Measurements from ENCODE around the gene FRMD4B.
A peak's percentile ranks its signal among the peaks of the same experiment; 100 is the strongest.

Gene FRMD4B

DNA sequence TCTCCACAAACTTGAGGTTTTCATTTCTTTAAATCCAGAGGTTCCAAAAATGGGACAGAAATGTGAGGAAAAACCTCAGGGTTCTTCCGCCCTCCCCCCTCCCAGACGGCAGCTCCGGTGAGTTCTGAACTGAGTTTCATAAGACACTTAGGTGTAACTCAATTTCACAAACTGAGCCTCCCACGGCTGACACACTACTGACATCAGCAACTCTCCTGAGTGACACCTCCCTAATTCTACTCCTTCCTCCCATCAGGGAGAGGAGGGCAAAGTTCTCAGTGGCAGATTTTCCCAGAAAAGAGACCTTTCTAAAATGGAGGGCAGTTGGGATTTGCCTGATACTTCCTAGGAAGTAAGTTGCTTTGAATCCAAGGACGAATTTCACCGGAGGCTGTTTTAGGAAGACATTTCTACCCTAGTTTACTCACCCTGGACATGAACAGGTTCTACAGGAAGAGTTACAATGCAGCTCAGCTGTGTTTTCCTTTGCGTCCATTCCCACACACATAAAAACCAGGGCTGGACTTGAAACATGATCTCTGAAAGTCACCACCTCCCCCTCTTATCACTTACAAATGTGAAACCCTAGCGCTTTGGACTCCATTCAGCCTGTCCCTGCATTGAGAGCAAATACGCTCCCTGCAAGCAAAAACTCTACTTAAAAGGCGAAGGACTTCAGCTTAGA lies 185.4 kb downstream of the FRMD4B start:
- peak; percentile 44 to 67 for DNase-seq

DNA sequence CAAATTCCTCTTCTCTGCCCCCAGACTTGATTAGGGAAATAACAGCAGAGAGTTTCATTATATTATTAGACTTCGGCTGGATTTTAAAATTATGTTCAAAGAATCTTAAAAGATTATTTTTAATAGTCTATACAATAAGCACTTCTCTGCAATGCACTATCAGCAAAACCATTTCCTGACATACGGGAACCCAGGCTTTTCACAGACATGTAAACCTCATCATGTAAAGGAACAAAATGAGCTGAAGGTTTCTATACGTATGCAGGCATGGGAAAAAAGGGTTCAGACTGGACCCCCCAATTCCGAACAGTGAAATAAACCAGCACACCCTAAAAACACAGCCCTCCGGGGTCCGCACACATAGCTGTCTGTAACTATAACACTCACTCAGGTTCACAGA lies 185.9 kb downstream of the FRMD4B start:
- no peak for DNase-seq

DNA sequence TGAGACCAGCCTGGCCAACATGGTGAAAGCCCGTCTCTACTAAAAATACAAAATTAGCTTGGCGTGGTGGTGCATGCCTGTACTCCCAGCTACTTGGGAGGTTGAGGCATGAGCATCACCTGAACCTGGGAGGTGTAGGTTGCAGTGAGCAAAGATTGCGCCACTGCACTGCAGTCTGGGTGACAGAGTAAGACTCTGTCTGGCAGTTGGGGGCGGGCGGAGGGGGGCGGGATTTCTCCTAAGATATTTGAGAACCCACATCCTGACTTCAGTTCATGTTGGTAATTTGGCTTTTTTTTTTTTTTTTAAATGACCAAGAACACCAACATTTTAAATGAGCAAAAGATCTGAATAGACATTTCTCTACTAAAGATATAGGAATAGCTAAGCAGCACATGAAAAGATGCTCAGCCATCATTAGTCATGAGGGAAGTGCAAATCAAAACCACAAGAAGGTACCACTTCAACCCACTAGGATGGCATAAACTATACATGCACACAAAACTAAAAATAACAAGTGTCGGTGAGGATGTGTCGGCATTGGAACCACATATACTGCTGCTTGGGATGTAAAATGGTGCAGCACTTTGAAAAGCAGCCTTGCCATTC lies 187.9 kb downstream of the FRMD4B start:
- peak; percentile 62 to 70 for DNase-seq

DNA sequence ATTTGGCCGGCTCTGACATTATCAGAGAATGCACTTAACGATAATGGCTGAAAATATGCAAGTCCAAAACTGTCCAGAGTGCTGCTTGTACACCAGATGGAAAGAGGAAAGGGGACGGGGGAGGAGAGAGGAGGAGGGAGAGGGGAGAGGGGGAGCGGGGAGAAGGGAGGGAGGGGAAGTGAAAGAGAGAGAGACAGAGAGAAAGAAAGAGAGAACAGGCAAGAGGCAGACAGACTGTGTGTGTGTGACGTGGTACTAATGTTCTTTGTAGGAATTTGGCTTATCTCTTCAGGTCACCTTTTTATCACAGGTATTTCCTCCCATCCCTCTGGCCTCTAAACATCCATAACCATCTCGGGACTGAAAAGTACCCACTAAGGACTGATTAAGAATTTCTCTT lies 188.4 kb downstream of the FRMD4B start:
- DNase-seq: no peak

DNA sequence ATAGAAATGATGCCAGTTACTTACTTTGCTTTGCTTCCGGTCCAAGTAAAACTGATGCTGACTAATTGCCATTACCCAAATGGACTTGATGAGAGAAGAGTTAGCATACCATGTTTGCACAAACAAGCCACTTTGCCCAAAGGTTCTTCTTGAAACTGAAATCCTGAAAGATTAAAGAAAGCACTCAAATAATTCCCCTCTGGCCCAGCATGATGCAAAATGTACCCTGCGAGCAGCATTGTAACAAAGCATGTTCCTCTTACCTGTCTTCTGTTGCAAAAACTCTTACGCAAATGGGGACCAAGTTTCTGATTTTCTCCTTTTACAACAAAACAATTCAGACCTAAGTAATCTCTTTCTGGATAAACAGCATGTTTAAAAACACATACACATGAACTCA lies 189.0 kb downstream of the FRMD4B start:
- no peak for DNase-seq

DNA sequence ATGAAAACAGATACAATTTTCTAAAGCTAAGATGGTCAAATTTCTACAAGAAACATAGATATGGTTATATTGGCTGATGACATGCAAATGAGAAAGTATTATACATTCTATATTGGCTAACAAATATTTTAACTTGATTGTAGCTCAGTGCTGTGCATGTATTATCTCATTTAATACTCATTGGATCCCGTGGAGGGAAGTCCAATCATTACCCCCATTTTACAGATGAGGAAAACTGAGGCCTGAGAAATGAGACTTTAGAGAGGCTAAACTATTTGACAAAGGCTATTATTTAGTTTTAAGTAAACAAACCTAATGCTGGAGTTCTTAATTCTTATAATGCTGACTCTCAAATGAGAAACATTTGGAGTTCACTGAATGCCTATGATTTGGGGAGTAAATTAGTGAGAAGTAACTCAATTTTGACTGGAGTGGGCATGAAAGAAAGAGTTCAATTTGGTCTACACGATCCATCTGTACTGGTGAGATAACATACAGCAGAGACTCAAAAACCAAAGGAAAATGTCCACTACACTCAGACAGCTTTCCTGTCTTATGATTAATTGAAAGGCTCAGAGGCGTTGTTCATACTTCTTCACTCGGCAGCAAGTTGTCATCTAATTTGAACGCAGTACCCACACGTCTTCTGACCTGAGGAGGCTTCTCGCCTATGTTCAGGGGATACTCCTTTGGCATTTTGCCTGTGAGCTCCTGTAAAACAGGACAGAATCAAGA lies 191.3 kb downstream of the FRMD4B start:
- DNase-seq: no peak

DNA sequence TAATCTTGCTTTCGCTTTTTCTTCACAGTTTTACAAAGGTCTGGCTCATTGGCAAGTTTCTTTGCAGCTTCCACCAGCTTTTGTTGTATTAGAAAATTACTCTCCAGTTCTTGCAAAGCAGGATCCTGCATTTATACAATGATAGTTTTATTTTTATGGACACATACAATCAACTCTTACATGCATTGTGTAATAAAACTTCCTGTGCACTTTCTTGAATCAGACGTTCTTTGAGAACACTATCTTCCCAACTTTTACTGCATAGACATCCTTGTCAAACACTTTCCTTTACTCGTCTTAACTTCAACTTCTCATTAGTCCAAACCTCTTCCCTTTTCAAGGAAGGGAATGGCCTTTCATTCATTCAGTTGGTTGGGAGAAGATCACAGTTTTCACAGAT lies 192.1 kb downstream of the FRMD4B start:
- no peak for DNase-seq

DNA sequence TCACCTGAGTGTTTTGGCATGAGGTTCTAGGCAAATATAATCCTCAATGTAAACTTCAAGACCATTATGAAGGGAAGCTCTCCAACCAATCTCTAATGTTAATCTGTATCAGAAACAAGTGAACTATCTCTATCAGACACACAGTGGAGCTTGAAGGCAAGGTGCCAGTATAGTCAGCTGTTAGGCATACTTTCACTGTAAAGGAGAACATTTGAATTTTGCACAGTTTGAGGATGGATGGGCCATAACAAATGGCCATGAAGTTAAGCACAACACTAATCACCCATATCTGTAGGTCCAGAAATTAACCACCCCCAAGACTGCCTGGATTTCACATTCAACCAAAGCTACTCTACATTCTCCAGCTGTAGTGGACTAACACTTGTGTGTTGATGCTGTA lies 194.4 kb downstream of the FRMD4B start:
- DNase-seq: no peak

DNA sequence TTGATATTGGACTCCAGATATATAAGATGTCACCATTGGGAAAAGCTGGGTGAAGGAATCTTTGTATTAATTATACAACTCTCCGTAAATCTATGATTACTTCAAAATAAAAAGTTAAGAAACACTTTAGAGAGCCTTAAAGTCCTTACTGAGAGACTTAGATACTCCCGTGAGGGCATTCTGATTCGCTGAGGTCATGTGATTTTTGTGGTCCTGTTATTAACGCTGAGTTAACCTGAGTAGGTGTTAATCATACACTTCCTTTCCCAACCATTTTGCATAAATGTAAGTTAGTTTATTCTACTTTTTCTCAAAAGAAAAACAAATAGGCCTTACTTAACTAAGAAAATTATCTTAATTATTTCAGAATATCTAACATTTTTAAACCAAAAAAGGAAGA lies 196.4 kb downstream of the FRMD4B start:
- no peak for DNase-seq

DNA sequence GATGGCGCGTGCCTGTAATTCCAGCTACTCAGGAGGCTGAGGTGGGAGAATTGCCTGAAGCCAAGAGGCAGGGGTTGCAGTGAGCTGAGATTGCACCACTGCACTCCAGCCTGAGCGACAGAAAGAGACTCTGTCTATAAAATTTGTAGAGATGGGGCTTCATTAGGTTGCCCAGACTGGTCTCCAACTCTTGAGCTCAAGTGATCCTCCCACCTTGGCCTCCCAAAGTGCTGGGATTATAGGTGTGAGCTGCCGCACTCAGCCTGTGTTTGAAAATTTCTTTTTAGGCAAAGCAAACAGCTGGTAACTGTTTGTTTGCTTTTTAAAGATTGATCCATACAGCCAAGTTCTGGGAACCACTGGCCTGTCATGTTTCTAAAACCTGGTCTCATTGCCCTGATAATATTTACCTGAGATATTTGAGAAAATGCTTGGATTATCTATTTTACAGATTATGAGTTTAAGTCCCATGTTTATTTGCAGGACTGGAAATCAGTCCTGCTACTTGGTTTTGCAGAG lies 199.3 kb downstream of the FRMD4B start:
- no peak for DNase-seq

DNA sequence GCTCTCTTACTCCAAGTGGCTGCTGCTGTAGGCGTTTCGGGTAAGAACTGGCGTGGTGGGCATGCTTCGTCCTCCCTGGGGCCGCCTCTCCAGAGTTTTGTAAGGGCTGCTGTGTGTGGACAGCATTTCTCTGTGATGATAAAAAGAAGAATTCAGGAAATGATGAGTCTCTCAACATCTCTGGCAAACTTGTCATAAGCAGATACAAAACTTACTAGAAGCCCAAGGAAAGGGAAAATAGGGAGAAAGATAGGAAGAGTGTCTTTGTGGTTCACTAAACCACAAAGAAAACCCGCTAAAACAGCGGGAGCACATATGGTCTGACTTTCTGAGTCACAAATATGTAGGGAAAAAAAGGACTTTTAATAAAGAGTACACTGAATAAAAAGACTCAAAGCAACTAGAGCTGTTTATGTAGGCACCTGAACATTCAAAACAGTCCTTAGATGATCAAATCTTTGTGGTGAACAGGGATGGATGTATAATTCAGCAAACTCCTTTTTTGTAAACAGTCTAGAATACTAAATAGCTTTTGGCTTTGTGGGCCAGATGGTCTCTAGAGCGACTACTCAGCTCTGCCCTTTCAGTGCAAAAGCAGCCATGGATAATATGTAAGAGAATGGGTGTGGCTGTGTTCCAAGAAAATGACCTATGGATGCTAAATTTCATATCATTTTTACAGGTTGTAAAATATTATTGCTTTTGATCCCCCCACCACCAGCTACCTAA lies 203.1 kb downstream of the FRMD4B start:
- no peak for DNase-seq

DNA sequence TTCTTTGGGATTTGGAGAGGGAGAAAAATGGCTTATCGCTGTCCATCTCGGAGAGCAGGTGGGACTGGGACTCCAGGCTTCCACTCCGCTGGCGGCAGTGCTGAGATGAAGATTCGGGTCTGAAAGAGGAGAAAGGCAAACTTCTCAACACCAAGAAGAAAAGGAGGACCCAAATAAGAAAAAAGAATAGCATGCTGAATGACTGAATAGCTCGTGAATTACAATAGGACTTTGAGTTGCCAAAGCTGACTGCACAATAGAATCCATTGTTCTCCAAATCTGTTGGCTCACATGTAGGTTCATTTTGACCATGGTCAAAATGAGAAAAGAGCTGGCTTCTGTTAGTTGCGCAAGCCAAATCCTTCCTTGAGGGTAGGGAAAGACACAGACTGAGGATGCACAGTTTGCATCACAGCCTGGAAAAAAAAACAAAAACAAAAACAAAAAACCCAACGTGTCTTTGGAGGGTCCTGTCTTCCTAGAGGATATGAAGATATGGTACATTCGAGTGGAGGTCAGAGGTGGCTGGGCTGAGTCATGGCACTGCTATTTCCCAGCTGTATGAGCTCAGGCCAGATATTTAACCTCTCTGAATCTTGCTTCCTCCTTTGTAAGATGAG lies 204.2 kb downstream of the FRMD4B start:
- DNase-seq: no peak

DNA sequence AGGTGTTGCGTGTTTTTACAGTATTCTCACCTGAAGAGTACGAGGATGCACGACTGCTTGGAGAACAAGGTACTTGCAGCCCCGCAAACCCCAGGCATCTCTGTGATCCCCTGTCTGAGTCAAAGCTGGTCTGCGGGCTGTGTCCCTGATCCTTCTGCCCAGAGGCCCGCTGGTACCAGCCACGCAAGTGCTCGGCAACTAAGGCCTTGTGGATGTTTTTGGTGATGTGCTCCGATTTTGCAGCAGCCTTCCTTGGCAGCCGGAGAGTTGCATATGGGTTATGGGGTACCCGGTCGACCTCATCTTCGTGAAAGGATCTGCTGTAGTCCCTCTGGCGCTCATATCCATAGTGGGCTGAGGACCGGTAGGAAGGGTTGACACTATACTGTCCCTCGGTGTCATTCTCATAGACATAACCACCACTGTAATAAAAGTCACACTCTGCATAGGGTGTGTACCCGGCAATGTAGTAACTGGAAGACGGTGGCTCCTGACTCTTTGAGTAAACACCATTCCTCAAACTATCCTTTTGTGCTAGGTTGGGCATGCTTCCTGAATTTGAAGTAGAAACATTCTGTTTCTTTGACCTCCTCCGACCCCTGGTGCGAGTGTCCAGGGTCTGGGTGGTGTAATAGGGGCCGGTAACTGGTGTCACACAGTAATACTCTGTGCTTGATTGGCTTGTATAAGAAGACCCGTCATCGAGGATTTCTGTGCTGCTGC lies 204.9 kb downstream of the FRMD4B start:
- no peak for DNase-seq

DNA sequence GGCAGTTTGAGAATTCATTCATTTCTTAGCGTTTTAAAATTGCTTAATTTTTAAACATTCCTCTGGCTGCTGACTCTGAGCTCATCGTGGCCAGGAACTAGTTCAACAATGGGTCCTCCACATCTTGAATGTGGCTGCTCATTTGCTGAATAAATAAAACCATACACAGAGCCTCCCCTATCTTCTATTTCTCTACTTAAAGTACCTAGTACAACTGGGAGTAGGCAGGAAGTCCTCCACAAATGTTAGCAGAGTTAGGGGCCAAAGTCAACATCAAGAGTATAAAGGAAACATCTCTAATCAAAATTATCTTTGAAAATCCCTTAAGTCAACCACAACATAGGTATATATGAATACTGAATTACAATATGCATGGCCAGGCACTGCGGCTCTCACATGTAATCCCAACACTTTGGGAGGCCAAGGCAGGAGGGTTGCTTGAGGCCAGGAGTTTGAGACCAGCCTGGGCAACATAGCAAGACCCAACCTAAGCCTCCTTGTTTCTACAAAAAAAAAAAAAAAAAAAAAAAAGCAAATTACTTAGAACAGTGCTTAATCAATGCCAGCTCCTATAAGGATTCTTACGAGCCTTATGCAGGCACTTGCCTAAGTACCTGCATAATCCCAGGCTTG lies 206.0 kb downstream of the FRMD4B start:
- no peak for DNase-seq

DNA sequence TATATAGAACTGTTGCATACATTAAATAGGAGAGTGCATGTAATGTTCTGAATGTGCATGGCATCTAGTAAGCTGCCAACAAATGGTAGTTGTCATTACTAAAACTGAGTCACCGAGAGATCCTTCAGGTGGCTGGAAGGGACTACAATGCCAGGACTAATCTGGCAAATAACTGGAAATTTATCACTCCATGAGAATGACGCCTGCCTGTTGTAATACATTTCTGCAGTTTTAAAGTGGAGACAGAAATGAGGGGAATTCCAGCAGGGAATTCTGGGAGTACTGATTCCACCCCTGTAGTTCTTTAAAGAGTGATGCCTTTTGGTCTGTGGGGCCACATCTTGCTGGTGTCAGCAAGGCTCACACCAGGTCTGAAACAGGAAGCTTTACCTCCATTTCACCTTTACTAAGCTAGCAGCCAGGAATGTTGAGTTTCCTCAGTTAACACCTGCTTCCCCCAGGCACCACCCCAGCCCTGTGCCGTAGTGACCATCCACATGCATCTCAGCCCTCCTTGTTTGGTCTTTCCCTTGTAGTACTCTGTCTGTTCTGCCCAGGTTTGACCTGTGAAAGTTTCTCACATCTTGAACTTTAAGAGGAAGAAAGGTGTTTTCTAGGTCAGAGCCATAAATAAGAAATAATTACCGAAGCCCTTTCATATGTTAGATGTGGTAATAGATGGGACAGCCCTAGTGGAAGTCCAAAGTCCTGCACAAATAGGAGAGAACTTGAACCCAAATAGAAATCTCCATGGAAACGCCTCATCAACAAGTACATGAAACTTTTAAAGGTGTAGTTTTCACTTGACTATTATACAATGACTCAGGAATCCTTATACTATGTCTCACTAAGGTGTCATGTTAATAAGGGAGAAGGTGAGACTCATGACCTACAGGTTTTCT lies 206.8 kb downstream of the FRMD4B start:
- no peak for DNase-seq

DNA sequence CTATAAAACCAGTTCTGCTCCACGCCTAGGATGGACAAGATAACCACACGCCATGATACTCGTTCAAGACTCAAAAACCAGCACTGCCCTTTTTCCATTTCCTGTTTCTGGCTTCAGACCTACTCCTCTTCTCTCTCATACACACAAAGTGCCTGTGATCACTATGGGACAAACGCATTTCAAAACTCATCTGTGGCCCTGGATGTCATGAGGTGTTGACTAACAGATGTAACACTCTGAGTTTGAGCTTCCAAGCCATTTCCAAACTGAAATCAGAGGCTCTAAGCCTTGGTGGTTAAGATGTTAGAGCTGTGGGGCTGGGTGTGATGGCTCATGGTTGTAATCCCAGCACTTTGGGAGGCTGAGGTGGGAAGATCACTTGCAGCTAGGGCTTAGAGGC lies 207.8 kb downstream of the FRMD4B start:
- no peak for DNase-seq

DNA sequence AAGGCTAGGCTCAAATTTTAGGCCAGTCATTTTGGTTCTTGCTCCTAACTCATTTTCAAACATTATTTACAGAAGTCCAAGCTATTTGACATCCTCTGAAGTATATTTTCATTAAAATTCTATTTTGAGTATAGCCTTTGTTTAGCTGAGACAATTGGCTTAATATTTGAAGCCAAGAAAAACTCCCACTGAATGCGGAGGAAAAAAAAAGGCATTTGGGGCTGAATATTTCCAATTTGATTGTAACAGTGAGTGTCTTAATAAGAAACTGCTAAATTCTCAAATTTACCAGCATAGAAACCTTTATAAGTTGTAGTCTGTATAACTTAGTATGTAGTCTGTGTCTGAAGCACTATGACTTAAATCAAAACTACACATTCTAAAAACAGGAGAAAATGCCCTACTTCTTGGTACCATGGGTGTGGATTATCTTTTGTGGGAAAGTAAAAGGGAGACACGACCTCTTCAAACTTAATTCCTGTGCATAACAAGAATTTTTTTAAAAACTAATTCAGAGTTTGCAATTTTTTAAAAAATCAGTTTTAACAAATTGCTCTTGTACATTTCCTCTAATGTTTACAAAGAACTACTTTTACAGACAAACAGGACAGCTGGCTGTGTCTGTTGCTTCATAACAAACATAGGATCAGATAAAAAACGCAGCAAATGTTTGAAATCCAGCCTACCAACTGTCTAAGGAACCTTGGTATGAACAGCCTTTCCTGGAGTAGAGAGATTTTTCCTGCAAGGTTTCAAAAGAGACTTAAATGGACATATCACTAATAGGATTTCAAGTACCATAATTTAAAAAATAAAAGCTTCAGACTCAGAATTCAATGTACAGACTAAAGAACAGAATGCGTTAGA lies 210.8 kb downstream of the FRMD4B start:
- no peak for DNase-seq

DNA sequence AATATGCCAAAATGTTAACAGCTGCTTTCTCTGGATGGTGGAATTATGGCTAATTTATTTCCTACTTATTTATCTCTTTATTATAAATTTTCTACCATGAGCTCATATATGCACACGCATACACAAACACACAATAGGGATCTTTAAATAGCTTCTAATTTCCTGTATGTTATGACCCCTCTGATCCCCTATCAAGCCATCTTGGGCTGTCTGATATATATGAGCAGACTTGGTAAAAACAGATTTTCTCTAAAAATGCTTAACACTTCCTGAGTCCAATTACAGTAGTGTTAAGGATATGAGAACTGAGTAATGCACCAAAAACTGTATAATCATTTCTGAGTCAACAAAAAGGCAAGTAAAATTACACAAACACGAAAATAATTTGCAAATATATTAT lies 211.4 kb downstream of the FRMD4B start:
- no peak for DNase-seq

DNA sequence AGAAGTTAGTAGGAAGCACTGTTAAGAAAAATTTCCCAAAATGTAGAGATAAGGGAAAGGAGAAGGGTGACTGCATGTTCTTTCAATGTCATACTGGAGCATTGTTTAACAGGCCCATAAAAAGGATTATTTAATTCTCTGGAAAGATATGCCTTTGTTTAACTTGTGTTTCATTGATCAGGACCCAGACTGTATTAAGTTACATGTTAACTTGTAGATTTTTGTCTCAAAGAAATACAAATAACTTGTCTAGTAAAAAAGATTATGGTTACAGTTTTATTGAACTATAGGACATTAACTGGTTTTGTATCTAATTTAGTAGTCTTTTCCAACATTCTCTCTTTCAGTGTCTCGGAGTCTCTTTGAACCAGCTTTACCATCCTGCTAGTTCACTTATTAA lies 213.8 kb downstream of the FRMD4B start:
- DNase-seq: no peak

DNA sequence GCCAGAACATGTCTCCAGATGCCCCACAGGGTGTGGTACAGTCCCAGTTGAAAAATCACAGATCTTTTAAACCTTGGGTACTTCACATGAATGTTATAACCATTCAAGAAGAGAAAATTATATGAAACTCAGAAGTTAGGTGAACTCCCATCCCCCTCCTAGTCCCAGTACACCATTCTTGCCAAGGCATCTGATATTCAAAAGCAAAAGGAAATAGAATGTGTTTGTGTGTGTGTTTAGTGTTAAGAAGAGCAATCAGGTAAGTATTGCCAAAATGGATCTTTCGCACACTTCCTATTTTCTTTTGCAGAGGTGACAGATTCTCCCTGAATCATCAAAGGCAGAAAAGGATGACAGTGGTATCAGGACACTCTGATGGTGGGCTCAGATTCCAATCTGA lies 219.4 kb downstream of the FRMD4B start:
- DNase-seq: no peak

Measured in stimulated activated CD4-positive, alpha-beta T cell treated with anti-CD3 and anti-CD28 coated beads, Interleukin-4, amount 100 ng/mL, for 4 hours (primary cell).